Small intestine (tissue), 7 donors: ENCODE data around the gene PLD2. TPM values are rescaled to one million over a fixed set of nuclear protein-coding genes. Genes with fewer than 3 reads are reported as not detected.

Source experiments
- DNase-seq, 2 donors: peaks; one replicate each; pipeline versions ENCODE4 v3.0.0 to v3.0.0-alpha.2; 2013
- FAIRE-seq: peaks from 2 replicates; lab custom pipeline; 2012; peaks lifted over from hg19 to GRCh38; lab: Jason Lieb, UNC
- H3K27ac ChIP-seq, 3 donors: one replicate each; pipeline ENCODE4 v1.5.1; 2013; ENCODE audit warnings: low read length in 2 of 3, mild to moderate bottlenecking in 2 of 3, control low read depth in 1 of 3, inconsistent platforms in 1 of 3, low read depth in 1 of 3, moderate library complexity in 1 of 3
- H3K27me3 ChIP-seq, 3 donors: one replicate each; pipeline ENCODE4 v1.6.1; 2013; ENCODE audit warnings: low read length in 3 of 3, inconsistent platforms in 1 of 3; ENCODE audit not compliant: control insufficient read depth in 3 of 3, insufficient read depth in 3 of 3
- H3K36me3 ChIP-seq, 3 donors: one replicate each; pipeline ENCODE4 v1.6.1; 2013; ENCODE audit warnings: low read length in 3 of 3, inconsistent platforms in 1 of 3, low read depth in 1 of 3, mild to moderate bottlenecking in 1 of 3, moderate library complexity in 1 of 3; ENCODE audit not compliant: control insufficient read depth in 3 of 3, insufficient read depth in 2 of 3
- H3K4me1 ChIP-seq, 3 donors: one replicate each; pipeline ENCODE4 v1.6.1; 2013; ENCODE audit warnings: low read length in 2 of 3, inconsistent platforms in 1 of 3, low read depth in 1 of 3, mild to moderate bottlenecking in 1 of 3, moderate library complexity in 1 of 3; ENCODE audit not compliant: control insufficient read depth in 3 of 3, insufficient read depth in 2 of 3
- H3K4me3 ChIP-seq, 3 donors: one replicate each; pipeline ENCODE4 v1.5.1; 2013; ENCODE audit warnings: low read length in 3 of 3, control low read depth in 1 of 3, inconsistent platforms in 1 of 3, low read depth in 1 of 3, mild to moderate bottlenecking in 1 of 3, moderate library complexity in 1 of 3
- H3K9me3 ChIP-seq, 2 donors: one replicate each; pipeline ENCODE4 v1.6.1; 2013; ENCODE audit warnings: low read depth in 1 of 2, low read length in 1 of 2; ENCODE audit not compliant: control insufficient read depth in 2 of 2, insufficient read depth in 1 of 2
- WGBS, 3 donors: extraction: QIAGEN DNeasy Blood & Tissue Kit; methylation state at CpG; one replicate each; pipeline ENCODE4 v1.1.7; 2013; 5-methylcytosine and 5-hydroxymethylcytosine counted together
- polyA plus RNA-seq, 4 donors: library from polyadenylated mRNA; stranded (reverse) in 3 of 4; unstranded in 1 of 4; fragments of 200-250 nt in 3 of 4; fragments of 120-200 nt in 1 of 4; gene quantifications; one replicate each; pipeline versions ENCODE4 v1.2.1 to v1.2.3, GENCODE V29; 2013
- donor health status: healthy with polysubstance abuse.
- donor health status: control.
- donor health status: control.
- donor health status: Bipolar disorder and iron deficiency.
- donor health status: healthy.

PLD2 gene
- polyA plus RNA-seq, 4 donors, result 9.2 to 18.8 (median 10.7) TPM

- Histone ChIP-seq H3K9me3 (no peaks in the 10 kb centered on the region), H3K27ac (peak overlapping the region in 2 of 3 donors; percentile 65 to 73), H3K27me3 (no peaks in the 10 kb centered on the region), H3K4me3 (peak overlapping the region; percentile 68 to 93 (median 89)), H3K4me1 (peaks cover 0 to 8% (median 4%) of the 10 kb centered on the region in 3 donors), H3K36me3 (peaks cover 2 to 21% (median 8%) of the 10 kb centered on the region in 3 donors)
- no peak for FAIRE-seq
- DNase-seq, result peak in 1 of 2 donors; percentile 31
- WGBS, 3 donors, result 0 to 4% (median 0%) methylated on average over 4 to 7 of the region's 7 CpGs
Observed at GRCh38 chr17:4796552-4796920, 10.4 kb upstream of the PLD2 start.

- no peak for FAIRE-seq
- 70 to 89% (median 75%) methylated on average over 10 of the region's 10 CpGs for WGBS, 3 donors
Observed at GRCh38 chr17:4800462-4801196, 6.3 kb upstream of the PLD2 start.

GRCh38 chr17:4802228-4802627 is 4.7 kb upstream of the PLD2 start, which contains the start of gene C17orf114:
TSS of gene C17orf114 (minus strand) at chr17:4802328.
- Histone ChIP-seq H3K27me3 (no peaks in the 10 kb centered on the region), H3K27ac (no peak within 1 kb of the TSS), H3K4me1 (peaks cover 0 to 3% (median 0%) of the 10 kb centered on the region in 3 donors), H3K9me3 (no peaks in the 10 kb centered on the region), H3K4me3 (no peak within 1 kb of the TSS), H3K36me3 (peaks cover 2 to 19% (median 8%) of the 10 kb centered on the region in 3 donors)
- FAIRE-seq, result no peak
- no peak for DNase-seq
- 79 to 86% (median 86%) methylated on average over 9 of the region's 9 CpGs for WGBS, 3 donors

More at GRCh38 chr17:4800462-4801196, 6.3 kb upstream of the PLD2 start:
- no peaks in the 10 kb centered on the region for H3K27me3 ChIP-seq
- peaks cover 0 to 8% (median 4%) of the 10 kb centered on the region in 3 donors for H3K4me1 ChIP-seq
- no peak overlapping the region for H3K27ac ChIP-seq
- H3K9me3 ChIP-seq, result no peaks in the 10 kb centered on the region
- no peak for DNase-seq
- H3K4me3 ChIP-seq, result no peak overlapping the region
- H3K36me3 ChIP-seq, result peaks cover 2 to 21% (median 8%) of the 10 kb centered on the region in 3 donors

- Histone ChIP-seq H3K36me3 (peaks cover 0 to 19% (median 0%) of the 10 kb centered on the region in 3 donors), H3K4me1 (peaks cover 0 to 10% (median 0%) of the 10 kb centered on the region in 3 donors), H3K27ac (peak overlapping the region in 2 of 3 donors; percentile 8 to 53), H3K27me3 (no peaks in the 10 kb centered on the region), H3K4me3 (peak overlapping the region; percentile 40 to 95 (median 60)), H3K9me3 (no peaks in the 10 kb centered on the region)
- no peak for FAIRE-seq
- 0 to 3% (median 2%) methylated on average over 11 to 16 of the region's 16 CpGs for whole genome bisulfite sequencing, 3 donors
- peak in 1 of 2 donors; percentile 17 for DNase-seq
Observed at GRCh38 chr17:4806456-4806776, 536 bp upstream of the PLD2 start.

GRCh38 chr17:4807605-4808377 is 839 bp downstream of the PLD2 start:
- FAIRE-seq (no peak), DNase-seq (peak in 1 of 2 donors; percentile 18)
- H3K27ac ChIP-seq, result no peak overlapping the region
- peaks cover 0 to 22% (median 0%) of the 10 kb centered on the region in 3 donors for H3K36me3 ChIP-seq
- no peaks in the 10 kb centered on the region for H3K9me3 ChIP-seq
- peaks cover 0 to 10% (median 0%) of the 10 kb centered on the region in 3 donors for H3K4me1 ChIP-seq
- WGBS, 3 donors, result 35 to 40% (median 36%) methylated on average over 31 to 32 of the region's 32 CpGs
- peak overlapping the region; percentile 60 to 95 (median 69) for H3K4me3 ChIP-seq
- H3K27me3 ChIP-seq, result no peaks in the 10 kb centered on the region

GRCh38 chr17:4808378-4808767 is 1.4 kb downstream of the PLD2 start:
- H3K27me3 ChIP-seq, result no peaks in the 10 kb centered on the region
- WGBS, 3 donors, result 55 to 63% (median 61%) methylated on average over 6 of the region's 6 CpGs
- H3K4me3 ChIP-seq, result no peak overlapping the region
- FAIRE-seq (no peak), DNase-seq (no peak)
- peaks cover 0 to 10% (median 0%) of the 10 kb centered on the region in 3 donors for H3K4me1 ChIP-seq
- H3K27ac ChIP-seq, result no peak overlapping the region
- no peaks in the 10 kb centered on the region for H3K9me3 ChIP-seq
- H3K36me3 ChIP-seq, result peaks cover 0 to 22% (median 0%) of the 10 kb centered on the region in 3 donors

GRCh38 chr17:4810696-4811290 is 3.8 kb downstream of the PLD2 start:
- Histone ChIP-seq H3K27me3 (no peaks in the 10 kb centered on the region), H3K36me3 (peaks cover 0 to 37% (median 0%) of the 10 kb centered on the region in 3 donors), H3K9me3 (no peaks in the 10 kb centered on the region), H3K4me1 (peaks cover 0 to 10% (median 0%) of the 10 kb centered on the region in 3 donors), H3K4me3 (no peak overlapping the region), H3K27ac (no peak overlapping the region)
- FAIRE-seq, result no peak
- peak in 1 of 2 donors; percentile 20 for DNase-seq
- 28 to 56% (median 48%) methylated on average over 12 to 13 of the region's 13 CpGs for WGBS, 3 donors

GRCh38 chr17:4811471-4811870 is 4.5 kb downstream of the PLD2 start:
- H3K27ac ChIP-seq, result no peak overlapping the region
- H3K9me3 ChIP-seq, result no peaks in the 10 kb centered on the region
- peaks cover 0 to 7% (median 0%) of the 10 kb centered on the region in 3 donors for H3K4me1 ChIP-seq
- H3K36me3 ChIP-seq, result peaks cover 0 to 44% (median 2%) of the 10 kb centered on the region in 3 donors
- DNase-seq (no peak), FAIRE-seq (no peak)
- 87 to 94% (median 91%) methylated on average over 12 of the region's 12 CpGs for WGBS, 3 donors
- H3K27me3 ChIP-seq, result no peaks in the 10 kb centered on the region
- no peak overlapping the region for H3K4me3 ChIP-seq
